DMS153 (cell line): ENCODE measurements around the gene CREBL2.
A peak's percentile ranks its signal among the peaks of the same experiment; 100 is the strongest.
"Not testable (repeated sequence)": the region's sequence is repeated elsewhere in the genome, so short reads cannot be mapped to it uniquely, and the experiment has no call there.

Source experiments
- DNase-seq: peaks from one replicate; lab custom pipeline; 2025; lab: John Stamatoyannopoulos, UW

The CREBL2 gene

GRCh38 chr12:12611512-12612306, at the start of gene CREBL2:
Gene CREBL2, plus strand, starts transcription at chr12:12611876. Its CDS starts 297 bp downstream, at chr12:12612173.
- peak; percentile 98 for DNase-seq

GRCh38 chr12:12562016-12562483, 49.6 kb upstream of the CREBL2 start:
- no peak for DNase-seq

- DNase-seq = peak; percentile 85
These were observed 49.0 kb upstream of the CREBL2 start, which contains the start of gene DUSP16 for GRCh38 chr12:12562585-12563261. Gene DUSP16, minus strand, starts transcription at chr12:12562863. Its CDS starts 41,765 bp downstream, at chr12:12521098.

GRCh38 chr12:12563290-12563928, 48.3 kb upstream of the CREBL2 start:
- DNase-seq = peak; percentile 8

GRCh38 chr12:12564911-12565310, 46.8 kb upstream of the CREBL2 start:
- DNase-seq = no peak

- not testable (repeated sequence) for DNase-seq
These were observed 45.7 kb upstream of the CREBL2 start for GRCh38 chr12:12565971-12566370.

GRCh38 chr12:12572659-12573058, 39.0 kb upstream of the CREBL2 start:
- DNase-seq = no peak

- no peak for DNase-seq
These were observed 33.9 kb upstream of the CREBL2 start for GRCh38 chr12:12577786-12578185.

- not testable (repeated sequence) for DNase-seq
These were observed 31.0 kb upstream of the CREBL2 start for GRCh38 chr12:12580716-12581115.

- no peak for DNase-seq
These were observed 29.3 kb upstream of the CREBL2 start for GRCh38 chr12:12582193-12582881.

- DNase-seq = no peak
These were observed 28.8 kb upstream of the CREBL2 start for GRCh38 chr12:12582895-12583303.

- DNase-seq = no peak
These were observed 28.0 kb upstream of the CREBL2 start for GRCh38 chr12:12583510-12584178.

- DNase-seq = no peak
These were observed 26.4 kb upstream of the CREBL2 start for GRCh38 chr12:12585115-12585863.

- DNase-seq = no peak
These were observed 24.6 kb upstream of the CREBL2 start for GRCh38 chr12:12586879-12587675.

- no peak for DNase-seq
These were observed 23.8 kb upstream of the CREBL2 start for GRCh38 chr12:12587878-12588277.

GRCh38 chr12:12588436-12588835, 23.2 kb upstream of the CREBL2 start:
- DNase-seq = not testable (repeated sequence)

GRCh38 chr12:12590961-12591360, 20.7 kb upstream of the CREBL2 start:
- no peak for DNase-seq

- no peak for DNase-seq
These were observed 18.7 kb upstream of the CREBL2 start for GRCh38 chr12:12592930-12593329.

GRCh38 chr12:12595929-12596328, 15.7 kb upstream of the CREBL2 start:
- not testable (repeated sequence) for DNase-seq

GRCh38 chr12:12596598-12596997, 15.1 kb upstream of the CREBL2 start:
- not testable (repeated sequence) for DNase-seq
